ENCODE results near the gene SIRT5. TPM values are rescaled to one million over a fixed set of nuclear protein-coding genes. Genes with fewer than 3 reads are reported as not detected.

SIRT5 gene
- total RNA-seq, 1 experiment from 2014 or later: 7.6 TPM

GRCh38 chr6:13538084-13538483, 36.3 kb upstream of the SIRT5 start:
- BruUV-seq (replicated peaks): no TSS peak
- POLR2A ChIA-PET (ENCODE audit: low non-redundant PET): no interaction called here
- Histone ChIP-seq H3K4me1 (ENCODE audit: insufficient read depth, low read length, poor library complexity, severe bottlenecking) (no peaks in the 10 kb centered on the region), H3K9me3 (ENCODE audit: low read depth, low read length, poor library complexity, severe bottlenecking) (no peaks in the 10 kb centered on the region), H3K36me3 (ENCODE audit: insufficient read depth, low read length, poor library complexity, severe bottlenecking) (no peaks in the 10 kb centered on the region), H3K27ac (ENCODE audit: low read depth, low read length, poor library complexity, severe bottlenecking) (no peak overlapping the region), H3K27me3 (replicated peaks; ENCODE audit: insufficient read depth, low read depth, low read length, poor library complexity) (no peaks in the 10 kb centered on the region), H3K4me3 (ENCODE audit: low read depth, low read length, poor library complexity, severe bottlenecking) (no peak overlapping the region)
- TF ChIP-seq CTCF (conservative IDR thresholded peaks at IDR 0.05; ENCODE audit: low read depth, low read length) (peak; percentile 57), EZH2 (IDR thresholded peaks at IDR 0.05; ENCODE audit: borderline replicate concordance, low read depth, low read length, poor library complexity, severe bottlenecking) (no peak)
- peak; percentile 72 for DNase-seq (ENCODE audit: low spot score)
- intact Hi-C loops (cut with micrococcal nuclease; ENCODE audit: unreplicated experiment): loop anchor here (1.0 kb wide), 1 partner anchor 202 kb away; no protein-coding TSS in a partner anchor
- CTCF ChIA-PET: interaction anchor here (0.7 to 1.0 kb wide), 2 partner anchors 37 to 234 kb away, joined by 3 read pairs; partner anchors contain the start of gene SIRT5

DNA sequence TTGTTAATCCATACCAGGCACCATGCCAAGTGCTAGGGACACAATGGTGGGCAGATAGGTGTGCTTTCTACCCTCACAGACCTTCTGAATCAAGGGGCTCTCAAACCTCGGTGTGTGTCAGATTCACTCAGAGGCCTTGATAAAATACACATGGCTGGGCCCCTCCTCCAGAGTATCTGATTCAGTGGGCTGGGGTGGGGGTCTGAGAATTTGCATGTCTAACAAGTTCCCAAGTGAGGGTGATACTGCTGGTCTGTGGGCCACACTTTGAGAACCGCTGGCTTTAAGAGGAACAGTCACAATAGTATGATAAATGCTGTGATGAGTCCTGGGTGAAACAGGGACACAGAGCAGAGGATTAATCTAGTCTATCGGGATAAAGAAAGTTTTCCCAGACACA, 35.8 kb upstream of the SIRT5 start:
- no peaks in the 10 kb centered on the region for H3K27me3 ChIP-seq (replicated peaks; ENCODE audit: insufficient read depth, low read depth, low read length, poor library complexity)
- ChIA-PET CTCF (interaction anchor here (0.7 to 1.0 kb wide), 2 partner anchors 36 to 234 kb away, joined by 3 read pairs; partner anchors contain the start of gene SIRT5), POLR2A (ENCODE audit: low non-redundant PET) (no interaction called here)
- no peak for DNase-seq (ENCODE audit: low spot score)
- no peak overlapping the region for H3K4me3 ChIP-seq (ENCODE audit: low read depth, low read length, poor library complexity, severe bottlenecking)
- no TSS peak for BruUV-seq (replicated peaks)
- H3K9me3 ChIP-seq (ENCODE audit: low read depth, low read length, poor library complexity, severe bottlenecking): no peaks in the 10 kb centered on the region
- H3K36me3 ChIP-seq (ENCODE audit: insufficient read depth, low read length, poor library complexity, severe bottlenecking): no peaks in the 10 kb centered on the region
- no peaks in the 10 kb centered on the region for H3K4me1 ChIP-seq (ENCODE audit: insufficient read depth, low read length, poor library complexity, severe bottlenecking)
- TF ChIP-seq EZH2 (IDR thresholded peaks at IDR 0.05; ENCODE audit: borderline replicate concordance, low read depth, low read length, poor library complexity, severe bottlenecking): no peak
- no peak for TF ChIP-seq CTCF (conservative IDR thresholded peaks at IDR 0.05; ENCODE audit: low read depth, low read length)
- intact Hi-C loops (cut with micrococcal nuclease; ENCODE audit: unreplicated experiment): loop anchor here (1.0 kb wide), 1 partner anchor 202 kb away; no protein-coding TSS in a partner anchor
- no peak overlapping the region for H3K27ac ChIP-seq (ENCODE audit: low read depth, low read length, poor library complexity, severe bottlenecking)

GRCh38 chr6:13539572-13539971, 34.8 kb upstream of the SIRT5 start:
- intact Hi-C loops (cut with micrococcal nuclease; ENCODE audit: unreplicated experiment): no loop called here
- Histone ChIP-seq H3K4me1 (ENCODE audit: insufficient read depth, low read length, poor library complexity, severe bottlenecking) (no peaks in the 10 kb centered on the region), H3K27ac (ENCODE audit: low read depth, low read length, poor library complexity, severe bottlenecking) (no peak overlapping the region), H3K36me3 (ENCODE audit: insufficient read depth, low read length, poor library complexity, severe bottlenecking) (no peaks in the 10 kb centered on the region), H3K9me3 (ENCODE audit: low read depth, low read length, poor library complexity, severe bottlenecking) (no peaks in the 10 kb centered on the region), H3K4me3 (ENCODE audit: low read depth, low read length, poor library complexity, severe bottlenecking) (no peak overlapping the region), H3K27me3 (replicated peaks; ENCODE audit: insufficient read depth, low read depth, low read length, poor library complexity) (no peaks in the 10 kb centered on the region)
- TF ChIP-seq EZH2 (IDR thresholded peaks at IDR 0.05; ENCODE audit: borderline replicate concordance, low read depth, low read length, poor library complexity, severe bottlenecking): no peak
- TF ChIP-seq CTCF (conservative IDR thresholded peaks at IDR 0.05; ENCODE audit: low read depth, low read length): no peak
- no peak for DNase-seq (ENCODE audit: low spot score)
- ChIA-PET POLR2A (ENCODE audit: low non-redundant PET) (no interaction called here), CTCF (interaction anchor here (0.6 kb wide), 1 partner anchor 446 kb away, joined by 3 read pairs; no protein-coding TSS in a partner anchor)
- no TSS peak for BruUV-seq (replicated peaks)
